Stimulated activated CD4-positive, alpha-beta T cell treated with anti-CD3 and anti-CD28 coated beads, Interleukin-4, amount 100 ng/mL, for 4 hours (primary cell): ENCODE data around the gene PGAP3.
"Not testable (repeated sequence)": the region's sequence is repeated elsewhere in the genome, so short reads cannot be mapped to it uniquely, and the experiment has no call there.

Source experiments
- DNase-seq, 2 experiments: peaks; one replicate each; pipeline ENCODE4 v3.0.0-alpha.2; 2020

PGAP3 gene

DNA sequence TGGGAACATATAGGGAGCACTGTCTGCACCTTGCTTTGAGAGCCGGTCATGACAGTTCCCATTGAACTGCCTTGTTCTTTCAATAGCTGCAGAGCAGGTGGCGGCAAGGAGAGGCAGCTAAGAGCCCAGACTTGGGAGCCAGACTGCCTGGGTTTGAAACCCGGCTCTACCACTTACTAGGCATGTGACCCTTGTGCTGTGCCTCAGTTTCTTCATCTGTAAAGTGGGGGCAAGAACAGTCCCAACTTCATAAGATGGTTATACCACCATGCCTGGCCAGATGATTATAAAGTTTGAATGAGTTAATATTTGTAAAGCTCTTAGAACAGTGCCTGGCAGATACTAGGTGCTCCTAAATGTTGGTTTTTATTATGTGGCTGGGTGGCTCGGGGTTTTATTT is 26.4 kb upstream of the PGAP3 start:
- DNase-seq: no peak

DNA sequence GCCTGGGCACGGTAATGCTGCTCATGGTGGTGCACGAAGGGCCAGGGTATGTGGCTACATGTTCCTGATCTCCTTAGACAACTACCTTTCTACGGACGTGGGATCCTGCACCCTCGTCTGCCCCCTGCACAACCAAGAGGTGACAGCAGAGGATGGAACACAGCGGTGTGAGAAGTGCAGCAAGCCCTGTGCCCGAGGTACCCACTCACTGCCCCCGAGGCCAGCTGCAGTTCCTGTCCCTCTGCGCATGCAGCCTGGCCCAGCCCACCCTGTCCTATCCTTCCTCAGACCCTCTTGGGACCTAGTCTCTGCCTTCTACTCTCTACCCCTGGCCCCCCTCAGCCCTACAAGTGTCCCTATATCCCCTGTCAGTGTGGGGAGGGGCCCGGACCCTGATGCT is 24.0 kb upstream of the PGAP3 start:
- no peak for DNase-seq

DNA sequence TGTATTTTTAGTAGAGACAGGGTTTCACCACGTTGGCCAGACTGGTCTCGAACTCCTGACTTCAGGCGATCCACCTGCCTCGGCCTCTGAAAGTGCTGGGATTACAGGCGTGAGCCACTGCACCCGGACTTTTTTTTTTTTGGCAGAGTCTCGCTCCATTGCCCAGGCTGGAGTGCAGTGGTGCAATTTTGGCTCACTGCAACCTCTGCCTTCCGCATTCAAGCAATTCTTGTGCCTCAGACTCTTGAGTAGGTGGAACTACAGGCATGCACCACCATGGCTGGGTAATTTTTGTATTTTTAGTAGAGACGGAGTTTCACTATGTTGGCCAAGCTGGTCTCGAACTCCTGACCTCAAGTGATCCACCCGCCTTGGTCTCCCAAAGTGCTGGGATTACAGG is 23.2 kb upstream of the PGAP3 start:
- not testable (repeated sequence) for DNase-seq

DNA sequence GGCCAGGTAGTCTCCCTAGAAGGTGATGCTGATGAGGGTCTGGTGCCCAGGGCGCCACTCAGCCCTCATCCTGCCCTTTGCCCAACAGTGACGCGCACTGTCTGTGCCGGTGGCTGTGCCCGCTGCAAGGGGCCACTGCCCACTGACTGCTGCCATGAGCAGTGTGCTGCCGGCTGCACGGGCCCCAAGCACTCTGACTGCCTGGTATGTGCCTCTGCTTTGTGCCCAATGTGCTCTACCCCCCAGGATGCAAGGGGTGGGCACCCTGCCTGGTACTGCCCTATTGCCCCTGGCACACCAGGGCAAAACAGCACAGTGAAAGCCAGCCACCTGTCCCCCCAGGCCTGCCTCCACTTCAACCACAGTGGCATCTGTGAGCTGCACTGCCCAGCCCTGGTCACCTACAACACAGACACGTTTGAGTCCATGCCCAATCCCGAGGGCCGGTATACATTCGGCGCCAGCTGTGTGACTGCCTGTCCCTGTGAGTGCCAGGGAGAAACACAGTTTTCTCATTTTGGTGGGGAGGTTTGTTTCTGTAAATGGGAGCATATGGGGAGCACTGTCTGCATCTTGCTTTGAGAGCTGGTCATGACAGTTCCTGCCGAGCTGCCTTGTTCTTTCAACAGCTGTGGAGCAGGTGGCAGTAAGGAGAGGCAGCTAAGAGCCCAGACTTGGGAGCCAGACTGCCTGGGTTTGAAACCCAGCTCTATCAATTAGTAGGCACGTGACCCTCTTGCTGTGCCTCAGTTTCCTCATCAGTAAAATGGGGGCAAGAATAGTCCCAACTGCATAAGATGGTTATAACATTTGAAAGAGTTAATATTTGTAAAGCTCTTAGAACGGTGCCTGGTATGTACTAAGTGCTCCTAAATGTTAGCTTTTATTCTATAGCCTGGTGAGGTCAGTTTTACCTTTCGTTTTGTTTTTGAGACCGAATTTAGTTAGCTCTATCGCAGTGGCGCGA is 22.4 kb upstream of the PGAP3 start:
- DNase-seq: no peak

DNA sequence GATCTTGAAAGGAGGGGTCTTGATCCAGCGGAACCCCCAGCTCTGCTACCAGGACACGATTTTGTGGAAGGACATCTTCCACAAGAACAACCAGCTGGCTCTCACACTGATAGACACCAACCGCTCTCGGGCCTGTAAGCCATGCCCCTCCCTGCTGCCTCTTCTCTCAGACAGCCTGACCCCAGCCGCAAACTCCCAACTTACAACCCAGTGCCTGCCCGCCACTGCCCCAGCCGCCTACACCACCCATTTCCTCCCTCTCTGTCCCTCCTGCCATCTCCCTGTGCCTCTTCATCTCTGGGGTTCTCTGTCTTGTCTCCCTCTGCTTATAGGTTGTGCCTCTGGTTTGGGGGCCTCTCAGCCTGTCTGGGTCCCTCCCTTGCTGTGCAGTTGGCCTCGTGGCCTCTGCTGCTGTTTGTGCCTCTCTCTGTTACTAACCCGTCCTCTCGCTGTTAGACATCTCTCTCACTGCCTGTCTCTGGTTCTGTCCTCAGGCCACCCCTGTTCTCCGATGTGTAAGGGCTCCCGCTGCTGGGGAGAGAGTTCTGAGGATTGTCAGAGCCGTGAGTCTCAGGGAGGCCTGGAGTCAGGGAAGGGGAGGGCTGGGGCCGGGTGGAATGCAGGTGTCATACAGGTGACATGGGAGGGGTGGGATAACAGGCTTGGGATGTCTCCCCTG is 21.6 kb upstream of the PGAP3 start:
- no peak for DNase-seq

DNA sequence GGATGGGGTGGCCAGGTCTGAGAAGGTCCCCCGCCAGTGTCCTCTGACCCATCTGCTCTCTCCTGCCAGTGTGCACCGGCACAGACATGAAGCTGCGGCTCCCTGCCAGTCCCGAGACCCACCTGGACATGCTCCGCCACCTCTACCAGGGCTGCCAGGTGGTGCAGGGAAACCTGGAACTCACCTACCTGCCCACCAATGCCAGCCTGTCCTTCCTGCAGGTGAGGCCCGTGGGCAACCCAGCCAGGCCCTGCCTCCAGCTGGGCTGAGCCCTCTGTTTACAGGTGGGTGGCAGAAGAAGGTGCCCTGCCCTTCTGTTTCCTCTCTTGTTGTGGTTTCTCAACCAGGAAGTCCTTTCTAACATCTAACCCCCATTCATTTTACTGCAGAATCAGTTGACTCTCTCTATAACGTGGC is 19.1 kb upstream of the PGAP3 start:
- DNase-seq: no peak

DNA sequence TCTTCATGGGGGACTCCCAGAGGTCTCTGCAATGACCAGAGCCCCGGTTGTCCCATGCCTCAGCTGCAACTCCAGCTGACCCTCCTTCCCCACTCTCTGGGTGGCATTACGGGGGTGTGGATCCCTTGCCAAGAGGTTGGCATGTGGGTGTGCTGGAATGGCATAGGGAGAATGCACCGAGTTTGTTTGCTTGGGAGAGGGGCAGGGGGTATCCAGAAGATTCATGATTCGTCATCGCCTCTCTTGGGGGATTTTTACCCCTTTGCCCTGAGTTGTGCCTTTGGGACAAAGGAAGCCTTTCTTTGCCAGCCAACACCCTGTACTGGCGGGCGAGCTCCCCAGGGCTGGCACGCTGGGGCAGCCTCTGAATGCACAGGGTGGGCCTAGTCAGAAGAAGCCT is 18.5 kb upstream of the PGAP3 start:
- DNase-seq: no peak

DNA sequence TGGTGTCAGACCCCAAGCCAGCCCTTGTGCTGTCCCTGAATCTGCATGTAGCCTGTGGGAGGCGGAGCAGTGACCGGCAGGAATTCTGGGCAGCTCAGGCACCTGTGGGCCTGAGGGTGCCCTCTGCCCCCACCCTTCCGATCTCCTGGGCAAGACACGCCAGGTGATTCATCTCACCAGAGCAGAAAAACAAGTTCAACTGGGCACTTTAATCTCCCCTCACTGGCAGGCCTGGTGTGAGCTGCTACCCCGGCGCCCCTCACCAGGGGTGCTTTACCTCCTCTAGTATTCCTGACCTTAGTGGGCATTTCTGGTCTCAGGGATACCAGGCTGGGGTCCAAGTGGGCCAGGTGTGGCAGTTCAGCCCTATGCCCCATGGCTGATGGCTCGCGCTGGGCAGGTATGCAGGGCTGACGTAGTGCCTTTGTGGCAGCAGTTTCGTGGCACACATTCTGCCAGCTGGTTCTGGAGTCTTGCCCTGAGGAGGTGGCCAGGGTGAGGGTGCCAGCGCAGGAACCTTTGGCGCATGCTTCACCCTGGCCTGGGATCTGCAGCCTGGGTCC is 18.0 kb upstream of the PGAP3 start:
- no peak for DNase-seq

DNA sequence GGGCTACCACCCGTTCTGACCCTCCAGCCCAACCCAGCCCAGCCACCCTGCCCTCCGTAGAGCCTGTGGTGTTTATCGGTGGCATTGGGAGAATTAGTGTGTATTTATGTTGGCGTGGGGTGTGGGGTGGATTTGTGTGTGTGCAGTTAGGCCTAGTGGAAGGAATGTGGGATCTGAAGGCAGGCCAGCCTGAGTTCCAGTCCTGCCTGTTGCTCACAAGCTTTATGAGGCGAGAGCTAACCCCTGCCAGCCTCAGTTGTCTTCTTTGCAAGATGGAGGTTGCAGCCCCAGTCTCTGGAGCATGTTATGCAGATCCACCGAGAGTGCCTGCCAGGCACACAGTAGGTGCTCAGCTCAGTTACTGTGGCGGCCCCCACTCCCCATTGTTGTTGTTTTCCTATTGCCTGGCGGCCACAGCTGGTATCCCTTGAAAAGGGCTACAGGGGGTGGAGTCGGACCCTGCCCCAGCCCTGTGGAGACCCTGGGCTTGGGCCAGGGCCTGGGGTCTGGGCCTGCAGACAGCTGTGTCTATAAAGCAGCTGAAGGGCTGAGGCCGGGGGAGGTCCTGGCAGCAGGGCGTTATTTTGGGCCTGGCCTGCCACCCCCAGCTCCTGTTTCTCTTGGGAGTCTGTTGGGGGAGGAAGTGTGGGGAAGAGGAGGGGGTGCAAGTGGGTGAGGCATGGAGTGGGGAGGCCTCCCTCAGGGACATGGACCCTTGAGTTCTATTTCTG is 17.1 kb upstream of the PGAP3 start:
- no peak for DNase-seq

DNA sequence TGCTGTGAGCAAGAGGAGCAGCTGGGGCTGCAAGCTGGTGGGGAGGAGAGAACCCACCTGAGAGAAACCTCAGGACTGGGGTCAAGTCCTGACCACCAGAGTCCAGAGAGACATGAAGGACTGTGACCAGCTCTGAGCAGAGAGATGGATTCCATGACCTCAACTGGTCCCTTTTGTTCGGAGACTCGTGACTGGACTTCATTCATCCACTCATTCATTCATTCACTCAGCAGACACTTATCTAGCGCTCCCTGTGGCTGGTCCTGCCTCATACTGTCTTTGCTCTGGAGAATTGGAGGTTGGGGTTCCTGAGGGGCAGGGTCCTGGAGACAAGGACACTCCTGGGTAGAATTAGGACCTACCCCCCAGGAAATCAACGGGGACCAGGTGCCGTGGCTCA is 16.1 kb upstream of the PGAP3 start:
- DNase-seq: no peak

DNA sequence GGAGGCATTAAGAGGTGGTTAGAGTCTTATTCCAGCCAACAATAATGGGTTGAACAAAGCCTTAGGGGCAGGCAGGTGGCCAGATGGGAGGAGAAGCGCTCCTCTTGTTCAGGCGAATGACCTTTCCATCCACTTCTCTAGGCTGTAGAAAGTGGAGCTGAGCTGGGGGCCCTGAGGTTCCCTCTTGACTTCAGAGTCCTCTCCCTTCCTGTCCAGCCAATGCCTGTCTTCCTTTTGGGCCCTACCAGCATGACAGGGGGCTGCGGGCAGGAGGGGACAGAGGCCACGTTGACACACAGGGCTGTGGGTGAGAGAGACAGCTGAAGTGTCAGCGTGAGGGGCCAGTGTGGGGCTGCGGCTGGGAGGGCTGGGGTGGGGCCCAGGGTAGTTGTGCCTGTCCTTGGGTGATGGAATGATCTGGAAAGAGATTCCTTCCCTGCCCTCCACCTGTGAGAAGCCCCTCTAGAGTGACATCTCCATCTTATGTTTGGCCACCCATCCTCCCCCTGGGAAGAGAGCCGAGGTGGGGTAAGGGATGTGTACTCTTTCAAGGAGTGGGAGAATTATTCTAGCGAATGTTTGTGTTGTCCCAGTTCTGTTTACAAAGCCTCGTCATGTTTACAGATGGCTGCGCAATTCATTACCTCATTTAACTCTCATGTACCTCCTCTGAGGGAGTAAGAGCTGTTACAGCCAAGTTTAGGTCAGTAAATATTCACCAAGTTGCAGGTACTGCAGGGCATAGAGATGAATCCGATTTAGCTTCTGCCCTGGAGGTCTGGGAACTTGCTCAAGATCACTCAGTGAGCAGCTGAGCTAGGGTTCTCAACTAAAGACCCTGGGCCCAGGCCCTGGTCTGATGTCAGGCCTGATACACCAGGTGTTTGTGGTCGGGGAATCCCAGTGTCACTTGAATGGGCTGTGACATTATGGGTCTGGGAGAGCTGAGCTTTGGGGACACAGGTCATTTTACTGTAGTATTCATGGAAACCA is 15.3 kb upstream of the PGAP3 start:
- no peak for DNase-seq

DNA sequence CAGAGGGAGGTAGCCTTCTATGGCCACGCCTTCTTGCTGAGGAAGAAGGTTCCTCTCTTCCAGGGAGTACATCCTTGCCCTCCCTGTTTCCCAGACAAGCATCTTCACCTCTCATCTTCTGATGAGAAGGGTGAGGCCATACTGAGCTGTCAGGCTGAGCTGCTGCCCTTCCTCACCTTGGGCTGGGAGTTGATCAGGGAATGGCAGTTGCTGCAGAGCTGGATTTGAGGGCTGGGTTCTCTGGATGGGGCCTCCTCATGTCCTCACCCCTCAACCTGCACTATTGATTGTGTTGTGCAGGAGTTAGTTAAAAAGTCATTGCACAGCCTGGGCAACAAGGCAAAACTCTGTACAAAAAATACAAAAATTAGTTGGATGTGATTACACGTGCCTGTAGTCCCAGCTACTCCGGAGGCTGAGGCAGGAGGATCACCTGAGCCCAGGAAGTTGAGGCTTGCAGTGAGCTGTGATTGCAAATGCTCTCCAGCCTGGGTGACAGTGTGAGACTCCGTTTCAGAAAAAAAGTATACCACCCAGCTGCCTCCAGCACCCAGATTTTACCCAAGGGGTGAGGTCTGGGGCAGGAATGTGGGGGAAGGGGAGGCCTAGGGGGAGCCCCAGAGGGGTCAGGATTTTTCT is 14.0 kb upstream of the PGAP3 start:
- no peak for DNase-seq

DNA sequence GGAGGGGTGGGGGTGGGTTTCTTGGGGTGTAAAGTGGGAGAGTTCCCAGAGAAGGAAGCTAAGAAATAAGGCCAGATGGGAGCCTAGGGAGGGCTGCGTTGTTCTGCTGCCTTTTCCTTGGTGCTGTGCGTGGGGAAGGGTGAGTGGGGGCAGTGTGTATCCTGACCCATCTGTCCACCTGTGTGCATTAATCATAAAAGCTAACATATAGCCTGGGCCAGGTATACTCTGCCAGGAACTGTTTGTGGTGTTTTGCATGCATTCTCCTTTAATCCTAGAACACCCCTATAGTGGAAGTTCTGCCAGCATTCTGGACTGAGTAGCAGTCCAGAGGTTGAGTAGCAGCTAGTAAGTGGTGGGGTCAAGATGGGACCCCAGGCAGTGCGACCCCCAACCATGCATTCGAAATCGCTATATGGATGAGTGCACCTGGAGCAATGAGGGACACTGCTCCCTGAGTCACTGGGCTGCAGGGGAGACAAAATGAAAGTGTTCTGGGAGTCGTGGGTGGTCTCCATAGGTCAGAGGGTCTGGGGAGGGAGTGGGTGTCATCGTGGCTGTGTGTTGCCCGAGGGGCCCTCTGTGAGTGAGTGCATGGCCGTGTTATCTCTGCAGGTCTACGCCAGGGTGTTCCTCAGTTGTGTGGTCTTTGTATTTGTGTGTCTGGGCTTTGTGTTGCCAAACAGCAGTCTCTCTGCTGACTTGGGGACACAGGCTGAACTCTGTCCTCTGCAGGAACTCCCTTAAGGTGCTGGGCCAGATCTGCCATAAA is 13.3 kb upstream of the PGAP3 start:
- DNase-seq: no peak

DNA sequence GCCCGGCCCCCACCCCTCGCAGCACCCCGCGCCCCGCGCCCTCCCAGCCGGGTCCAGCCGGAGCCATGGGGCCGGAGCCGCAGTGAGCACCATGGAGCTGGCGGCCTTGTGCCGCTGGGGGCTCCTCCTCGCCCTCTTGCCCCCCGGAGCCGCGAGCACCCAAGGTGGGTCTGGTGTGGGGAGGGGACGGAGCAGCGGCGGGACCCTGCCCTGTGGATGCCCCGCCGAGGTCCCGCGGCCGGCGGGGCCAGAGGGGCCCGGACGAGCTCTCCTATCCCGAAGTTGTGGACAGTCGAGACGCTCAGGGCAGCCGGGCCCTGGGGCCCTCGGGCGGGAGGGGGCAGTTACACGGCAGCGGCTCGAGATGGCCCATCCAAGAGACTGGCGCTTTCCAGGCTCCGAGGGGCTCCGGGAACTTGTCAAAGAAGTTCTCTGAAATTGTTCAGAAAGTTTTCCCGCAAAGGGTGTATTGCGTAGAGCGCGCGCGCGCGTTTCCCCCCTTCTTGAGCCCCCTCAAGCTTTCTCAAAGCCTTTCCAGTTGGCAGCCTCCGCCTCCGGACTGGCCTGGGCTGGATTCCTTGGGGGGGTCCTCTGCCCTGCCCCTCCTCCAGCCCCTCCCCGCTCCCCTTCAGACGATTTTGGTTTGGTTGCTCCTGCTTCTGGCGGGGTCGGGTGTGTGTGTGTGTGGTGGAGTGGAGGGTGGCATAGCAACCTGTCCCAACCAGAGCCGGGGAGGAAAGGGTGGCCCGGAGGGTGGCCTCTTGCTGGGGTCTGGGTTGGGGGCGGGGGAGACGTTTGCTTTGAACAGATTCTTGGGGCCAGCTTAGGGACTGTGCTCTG is 12.5 kb upstream of the PGAP3 start:
- DNase-seq: no peak

DNA sequence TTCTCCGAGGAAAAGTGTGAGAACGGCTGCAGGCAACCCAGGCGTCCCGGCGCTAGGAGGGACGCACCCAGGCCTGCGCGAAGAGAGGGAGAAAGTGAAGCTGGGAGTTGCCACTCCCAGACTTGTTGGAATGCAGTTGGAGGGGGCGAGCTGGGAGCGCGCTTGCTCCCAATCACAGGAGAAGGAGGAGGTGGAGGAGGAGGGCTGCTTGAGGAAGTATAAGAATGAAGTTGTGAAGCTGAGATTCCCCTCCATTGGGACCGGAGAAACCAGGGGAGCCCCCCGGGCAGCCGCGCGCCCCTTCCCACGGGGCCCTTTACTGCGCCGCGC is 11.9 kb upstream of the PGAP3 start, which contains the start of gene ERBB2:
Gene ERBB2 (plus strand): TSS at position 247 of the 330 bp plus-strand sequence. CDS start 175 bp downstream, outside the sequence.
- no peak for DNase-seq

DNA sequence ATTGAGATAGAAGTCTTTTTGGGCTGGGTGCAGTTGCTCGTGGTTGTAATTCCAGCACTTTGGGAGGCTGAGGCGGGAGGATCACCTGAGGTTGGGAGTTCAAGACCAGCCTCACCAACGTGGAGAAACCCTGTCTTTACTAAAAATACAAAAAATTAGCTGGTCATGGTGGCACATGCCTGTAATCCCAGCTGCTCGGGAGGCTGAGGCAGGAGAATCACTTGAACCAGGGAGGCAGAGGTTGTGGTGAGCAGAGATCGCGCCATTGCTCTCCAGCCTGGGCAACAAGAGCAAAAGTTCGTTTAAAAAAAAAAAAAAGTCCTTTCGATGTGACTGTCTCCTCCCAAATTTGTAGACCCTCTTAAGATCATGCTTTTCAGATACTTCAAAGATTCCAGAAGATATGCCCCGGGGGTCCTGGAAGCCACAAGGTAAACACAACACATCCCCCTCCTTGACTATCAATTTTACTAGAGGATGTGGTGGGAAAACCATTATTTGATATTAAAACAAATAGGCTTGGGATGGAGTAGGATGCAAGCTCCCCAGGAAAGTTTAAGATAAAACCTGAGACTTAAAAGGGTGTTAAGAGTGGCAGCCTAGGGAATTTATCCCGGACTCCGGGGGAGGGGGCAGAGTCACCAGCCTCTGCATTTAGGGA is 11.4 kb upstream of the PGAP3 start:
- not testable (repeated sequence) for DNase-seq

DNA sequence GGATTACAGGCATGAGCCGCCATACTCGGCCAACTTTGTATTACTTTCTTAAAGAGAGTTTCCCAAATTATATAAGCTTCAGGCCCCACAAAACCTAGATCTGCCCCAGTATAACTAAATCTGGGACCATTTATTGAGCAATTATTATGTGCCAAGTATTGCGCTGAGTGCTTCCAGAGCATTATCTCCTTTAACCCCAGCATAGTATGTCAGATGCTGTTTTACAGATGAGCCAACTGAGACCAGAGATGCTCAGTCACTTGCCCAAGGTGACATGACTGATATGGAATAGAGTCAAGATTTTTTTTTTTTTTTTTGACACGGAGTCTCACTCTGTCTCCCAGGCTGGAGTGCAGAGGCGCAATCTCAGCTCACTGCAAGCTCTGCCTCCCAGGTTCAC is 10.1 kb upstream of the PGAP3 start:
- no peak for DNase-seq

DNA sequence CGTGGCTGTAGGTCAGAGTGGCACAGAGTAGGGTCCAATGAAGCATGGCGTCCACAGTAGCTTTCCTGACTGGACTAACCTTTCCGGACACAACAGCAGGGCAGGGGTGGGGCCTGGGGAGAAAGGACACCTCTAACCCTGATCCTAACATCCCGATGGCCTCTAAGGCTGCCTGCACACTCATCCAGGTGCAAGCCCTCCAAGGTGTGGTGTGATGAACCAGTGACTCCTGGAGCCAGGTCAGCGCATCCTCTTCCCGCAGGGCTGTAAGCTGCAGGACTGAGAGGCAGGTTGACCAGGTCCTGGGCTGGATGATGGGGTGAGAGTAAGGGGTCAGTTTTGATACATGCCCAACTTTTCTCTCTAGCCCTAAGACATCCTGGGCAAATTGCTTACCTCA is 8.9 kb upstream of the PGAP3 start:
- no peak for DNase-seq

DNA sequence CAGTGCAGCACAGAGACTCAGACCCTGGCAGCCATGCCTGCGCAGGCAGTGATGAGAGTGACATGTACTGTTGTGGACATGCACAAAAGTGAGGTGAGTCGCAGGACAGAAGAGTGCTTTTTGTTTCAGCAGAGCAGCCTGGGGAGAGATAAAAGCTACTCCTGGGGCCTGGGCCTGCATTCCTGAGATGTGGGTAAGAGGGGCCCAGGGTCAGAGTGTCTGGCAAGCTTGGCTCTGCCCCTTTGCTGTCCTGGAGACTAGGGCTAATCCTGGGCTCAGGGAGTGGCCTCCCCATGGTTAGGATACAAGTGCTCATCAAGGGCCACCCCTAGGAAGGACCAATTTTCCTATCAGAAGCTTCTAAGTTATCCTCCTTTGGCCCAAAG is 7.2 kb upstream of the PGAP3 start:
- DNase-seq: no peak
